Lung (tissue), 12 donors: Measurements from ENCODE around the gene ASB18. TPM values are rescaled to one million over a fixed set of nuclear protein-coding genes. Genes with fewer than 3 reads are reported as not detected.
A peak's percentile ranks its signal among the peaks of the same experiment; 100 is the strongest.

Experiments used
- ATAC-seq: fragments of 200-7000 bp; cut with Tn5 transposase; one replicate; pipeline ENCODE4 v1.9.1; 2020; ENCODE audit warnings: moderate number of reproducible peaks; ENCODE audit not compliant: insufficient read depth, low FRiP score
- DNase-seq, 3 donors: peaks; one replicate each; pipeline ENCODE4 v3.0.0-alpha.2; 2013 to 2017
- H3K27ac ChIP-seq, 2 donors: one replicate each; pipeline ENCODE4 v1.5.1; 2013; ENCODE audit warnings: mild to moderate bottlenecking in 2 of 2, moderate library complexity in 2 of 2, control low read depth in 1 of 2, inconsistent platforms in 1 of 2, low read depth in 1 of 2, low read length in 1 of 2
- H3K27me3 ChIP-seq, 3 donors: one replicate each; pipeline ENCODE4 v1.5.1; 2013; ENCODE audit warnings: low read length in 2 of 3; ENCODE audit not compliant: control insufficient read depth in 3 of 3, insufficient read depth in 3 of 3
- H3K36me3 ChIP-seq, 4 donors: one replicate each; pipeline ENCODE4 v1.5.1; 2013; ENCODE audit warnings: low read length in 4 of 4, mild to moderate bottlenecking in 1 of 4, moderate library complexity in 1 of 4; ENCODE audit not compliant: control insufficient read depth in 4 of 4, insufficient read depth in 4 of 4
- H3K4me1 ChIP-seq, 5 donors: one replicate each; pipeline ENCODE4 v1.5.1; 2013; ENCODE audit warnings: low read length in 5 of 5, mild to moderate bottlenecking in 2 of 5, moderate library complexity in 1 of 5; ENCODE audit not compliant: control insufficient read depth in 5 of 5, insufficient read depth in 5 of 5
- H3K4me3 ChIP-seq: one replicate; pipeline ENCODE4 v1.5.1; 2013; ENCODE audit warnings: mild to moderate bottlenecking, control low read depth, moderate library complexity
- H3K9ac ChIP-seq, 2 donors: one replicate each; pipeline ENCODE4 v1.5.1; 2013; ENCODE audit warnings: low read length in 2 of 2, control low read depth in 1 of 2; ENCODE audit not compliant: insufficient read depth in 1 of 2
- H3K9me3 ChIP-seq, 4 donors: one replicate each; pipeline ENCODE4 v1.5.1; 2013; ENCODE audit warnings: low read length in 3 of 4, mild to moderate bottlenecking in 1 of 4, moderate library complexity in 1 of 4; ENCODE audit not compliant: control insufficient read depth in 4 of 4, insufficient read depth in 3 of 4
- WGBS, 2 donors: extraction: QIAGEN DNeasy Blood & Tissue Kit; methylation state at CpG; one replicate each; pipeline ENCODE4 v1.1.7; 2013; 5-methylcytosine and 5-hydroxymethylcytosine counted together
- polyA plus RNA-seq, 2 donors: library from polyadenylated mRNA; stranded (reverse); fragments of 200-250 nt; gene quantifications; one replicate each; pipeline ENCODE4 v1.2.1, GENCODE V29; 2013
- total RNA-seq, 2 donors: library from RNA; depleted of rRNA in 1 of 2; stranded (reverse); fragments of >200 nt in 1 of 2; gene quantifications; one replicate each; pipeline ENCODE4 v1.2.1, GENCODE V29; 2014 to 2021
- TF ChIP-seq, protein P1 (sequence below): IDR thresholded peaks from 2 replicates; pipeline ENCODE4 v1.5.1; 2012; ENCODE audit warnings: mild to moderate bottlenecking; ENCODE audit errors: control extremely low read depth, extremely low read depth
- donor health status: control.
- donor health status: control.
- donor health status: Bipolar disorder and iron deficiency.
- donor health status: healthy.
- donor health status: DM: yes; HTN: yes; CAD: no.

Gene ASB18
- total and polyA plus RNA-seq, 4 donors, result not detected

DNA sequence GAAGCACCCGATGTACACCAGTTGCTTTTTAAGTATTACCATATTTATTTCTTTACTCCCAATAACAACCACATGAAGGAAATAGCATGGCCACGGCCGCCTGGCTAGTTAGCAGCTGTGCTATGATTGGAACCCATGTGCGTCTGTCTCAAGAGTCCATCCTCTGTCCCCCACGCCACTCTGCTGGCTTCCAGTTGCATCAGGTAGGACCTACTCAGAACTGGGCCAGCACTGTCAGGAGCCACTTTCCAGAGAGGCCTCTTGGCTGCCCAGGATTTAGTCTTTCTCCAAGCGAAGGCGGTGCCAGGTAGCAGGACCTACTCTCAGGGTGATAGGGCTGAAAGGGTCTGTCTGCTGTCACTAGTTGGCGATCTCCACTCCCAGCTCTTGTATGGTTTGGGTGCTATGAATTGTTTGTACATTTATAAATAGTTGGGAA is 22.1 kb downstream of the ASB18 start:
- Histone ChIP-seq H3K27ac (peak overlapping the region in 1 of 2 donors; percentile 34), H3K9ac (no peak overlapping the region), H3K4me3 (no peak overlapping the region), H3K4me1 (peaks cover 0 to 4% (median 0%) of the 10 kb centered on the region in 5 donors), H3K27me3 (peaks cover 0 to 33% (median 33%) of the 10 kb centered on the region in 3 donors), H3K9me3 (peaks cover 0 to 6% (median 0%) of the 10 kb centered on the region in 4 donors), H3K36me3 (no peaks in the 10 kb centered on the region)
- TF ChIP-seq, protein P1, sequence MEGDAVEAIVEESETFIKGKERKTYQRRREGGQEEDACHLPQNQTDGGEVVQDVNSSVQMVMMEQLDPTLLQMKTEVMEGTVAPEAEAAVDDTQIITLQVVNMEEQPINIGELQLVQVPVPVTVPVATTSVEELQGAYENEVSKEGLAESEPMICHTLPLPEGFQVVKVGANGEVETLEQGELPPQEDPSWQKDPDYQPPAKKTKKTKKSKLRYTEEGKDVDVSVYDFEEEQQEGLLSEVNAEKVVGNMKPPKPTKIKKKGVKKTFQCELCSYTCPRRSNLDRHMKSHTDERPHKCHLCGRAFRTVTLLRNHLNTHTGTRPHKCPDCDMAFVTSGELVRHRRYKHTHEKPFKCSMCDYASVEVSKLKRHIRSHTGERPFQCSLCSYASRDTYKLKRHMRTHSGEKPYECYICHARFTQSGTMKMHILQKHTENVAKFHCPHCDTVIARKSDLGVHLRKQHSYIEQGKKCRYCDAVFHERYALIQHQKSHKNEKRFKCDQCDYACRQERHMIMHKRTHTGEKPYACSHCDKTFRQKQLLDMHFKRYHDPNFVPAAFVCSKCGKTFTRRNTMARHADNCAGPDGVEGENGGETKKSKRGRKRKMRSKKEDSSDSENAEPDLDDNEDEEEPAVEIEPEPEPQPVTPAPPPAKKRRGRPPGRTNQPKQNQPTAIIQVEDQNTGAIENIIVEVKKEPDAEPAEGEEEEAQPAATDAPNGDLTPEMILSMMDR, result no peak
- ATAC-seq, result no peak
- 92% methylated on average over 8 of the region's 8 CpGs for WGBS, 2 donors
- DNase-seq, result no peak

DNA sequence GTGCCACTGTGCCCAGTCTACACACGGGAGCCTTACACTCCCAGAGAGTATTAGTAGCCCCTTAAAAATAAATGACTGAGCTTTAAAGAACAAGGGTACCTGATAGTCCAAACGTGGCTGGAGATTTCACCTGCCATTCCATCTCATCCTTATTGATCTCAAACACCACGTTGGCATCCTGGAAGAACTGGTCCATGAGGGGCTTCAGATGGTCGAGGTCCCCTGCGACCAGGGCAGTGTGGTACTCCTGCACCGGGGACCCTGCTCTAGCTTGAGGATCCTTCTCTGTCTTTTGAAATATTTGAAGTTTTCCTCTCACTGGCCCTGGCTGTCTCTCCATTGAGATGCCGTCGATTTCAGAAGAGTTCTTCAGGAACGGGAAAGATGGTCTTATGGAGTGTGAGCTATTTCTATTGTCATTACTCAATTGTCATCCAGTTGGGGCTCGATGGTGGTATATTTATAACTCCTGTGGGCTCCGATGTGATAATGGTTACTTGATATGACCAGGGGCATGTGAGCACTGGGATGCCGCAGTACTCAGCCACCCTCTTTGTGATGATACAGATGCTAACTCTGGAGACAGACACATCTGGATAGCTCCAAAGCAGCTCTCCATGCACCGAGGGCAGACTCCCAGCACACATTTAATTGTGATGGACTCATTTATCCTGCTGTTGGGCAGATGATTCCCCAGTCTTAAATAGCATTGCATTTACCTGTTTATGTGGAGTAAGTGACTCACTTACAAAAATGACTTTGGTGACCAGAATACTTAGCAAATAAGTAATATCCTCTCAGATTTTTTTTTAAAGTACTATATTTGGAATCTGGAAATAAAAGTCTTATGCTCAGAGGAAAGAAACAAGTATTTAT is 22.8 kb downstream of the ASB18 start:
- no peak overlapping the region for H3K4me3 ChIP-seq
- peaks cover 0 to 5% (median 5%) of the 10 kb centered on the region in 5 donors for H3K4me1 ChIP-seq
- H3K9me3 ChIP-seq, result peaks cover 0 to 6% (median 0%) of the 10 kb centered on the region in 4 donors
- H3K36me3 ChIP-seq, result no peaks in the 10 kb centered on the region
- peaks cover 4 to 38% (median 37%) of the 10 kb centered on the region in 3 donors for H3K27me3 ChIP-seq
- no peak for ATAC-seq
- DNase-seq, result no peak
- TF ChIP-seq, protein P1, result no peak
- H3K27ac ChIP-seq, result peak overlapping the region in 1 of 2 donors; percentile 88
- H3K9ac ChIP-seq, result no peak overlapping the region
- 79 to 84% methylated on average over 13 of the region's 13 CpGs for WGBS, 2 donors

DNA sequence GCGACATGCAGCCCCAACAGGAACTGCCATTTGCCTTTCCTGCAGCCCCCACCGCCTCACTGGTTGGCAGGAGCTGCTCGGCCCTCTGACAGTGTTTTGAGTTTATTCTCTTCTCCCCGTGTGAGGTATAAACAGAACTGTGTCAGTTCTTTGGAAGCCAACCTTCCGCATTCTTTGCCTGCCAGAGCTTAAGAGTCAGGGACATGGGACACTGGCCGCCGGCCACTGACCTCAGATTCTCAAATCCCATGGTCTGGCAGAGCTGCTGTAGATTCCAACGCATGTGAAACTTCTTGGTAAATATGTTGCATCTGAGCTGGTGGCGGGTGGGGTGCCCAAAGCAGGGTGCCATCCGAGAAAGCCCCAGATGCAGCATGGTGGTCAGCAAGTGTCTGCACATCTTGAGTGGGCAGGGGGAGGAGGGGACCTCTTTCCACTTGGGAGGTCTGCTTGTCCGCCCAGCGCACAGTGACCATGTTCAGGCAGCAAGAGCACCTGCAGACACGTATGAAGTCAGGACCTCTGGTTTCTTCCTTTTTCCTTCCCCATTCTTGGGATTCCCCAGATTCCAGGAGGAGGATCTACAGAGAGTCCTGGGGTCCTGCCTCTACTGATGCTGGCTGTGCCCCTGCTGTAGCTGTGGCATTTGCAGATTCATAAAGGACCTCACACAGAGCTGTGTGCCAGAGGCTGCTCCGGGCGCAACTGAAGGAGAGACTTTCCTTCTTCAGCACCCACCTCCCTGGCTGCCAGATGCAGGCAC is 23.8 kb downstream of the ASB18 start:
- Histone ChIP-seq H3K4me3 (peak overlapping the region; percentile 24), H3K9me3 (peaks cover 0 to 5% (median 0%) of the 10 kb centered on the region in 4 donors), H3K27me3 (peaks cover 6 to 48% (median 48%) of the 10 kb centered on the region in 3 donors), H3K36me3 (no peaks in the 10 kb centered on the region), H3K9ac (no peak overlapping the region), H3K27ac (peak overlapping the region in 1 of 2 donors; percentile 88), H3K4me1 (peaks cover 0 to 9% (median 5%) of the 10 kb centered on the region in 5 donors)
- TF ChIP-seq, protein P1, result no peak
- ATAC-seq, result no peak
- 50 to 70% methylated on average over 15 of the region's 15 CpGs for WGBS, 2 donors
- DNase-seq, result no peak
